Stimulated activated CD8-positive, alpha-beta memory T cell treated with anti-CD3 and anti-CD28 coated beads, Interleukin-2, amount 100 ng/mL, for 48 hours (primary cell): ENCODE results near the gene CRYBG1.

Experiments used
- DNase-seq, 2 donors: peaks; one replicate each; pipeline ENCODE4 v3.0.0-alpha.2; 2020; ENCODE audit warnings: low read depth in 2 of 2

The CRYBG1 gene

GRCh38 chr6:106419900-106420613, 59.5 kb downstream of the CRYBG1 start:
- DNase-seq = no peak

- no peak for DNase-seq
Measured at GRCh38 chr6:106421496-106421895, 61.0 kb downstream of the CRYBG1 start.

GRCh38 chr6:106422534-106422933, 62.0 kb downstream of the CRYBG1 start:
- no peak for DNase-seq

- no peak for DNase-seq
Measured at GRCh38 chr6:106425382-106425781, 64.9 kb downstream of the CRYBG1 start.

- DNase-seq = no peak
Measured at GRCh38 chr6:106426250-106426970, 65.9 kb downstream of the CRYBG1 start.

- no peak for DNase-seq
Measured at GRCh38 chr6:106430466-106430865, 69.9 kb downstream of the CRYBG1 start.

- DNase-seq = no peak
Measured at GRCh38 chr6:106431405-106431804, 70.9 kb downstream of the CRYBG1 start.

- no peak for DNase-seq
Measured at GRCh38 chr6:106431972-106432371, 71.5 kb downstream of the CRYBG1 start.

- DNase-seq = no peak
Measured at GRCh38 chr6:106434530-106434929, 74.0 kb downstream of the CRYBG1 start.

- no peak for DNase-seq
Measured at GRCh38 chr6:106439459-106439858, 78.9 kb downstream of the CRYBG1 start.

GRCh38 chr6:106440546-106440945, 80.0 kb downstream of the CRYBG1 start:
- no peak for DNase-seq

GRCh38 chr6:106442395-106442794, 81.9 kb downstream of the CRYBG1 start:
- no peak for DNase-seq

GRCh38 chr6:106444777-106445507, 84.4 kb downstream of the CRYBG1 start:
- no peak for DNase-seq

GRCh38 chr6:106445508-106445878, 85.0 kb downstream of the CRYBG1 start:
- no peak for DNase-seq

GRCh38 chr6:106446287-106446885, 85.9 kb downstream of the CRYBG1 start:
- no peak for DNase-seq

- no peak for DNase-seq
Measured at GRCh38 chr6:106446983-106447382, 86.5 kb downstream of the CRYBG1 start.

- peak; percentile 1 to 4 for DNase-seq
Measured at GRCh38 chr6:106448000-106448426, 87.5 kb downstream of the CRYBG1 start.

- DNase-seq = no peak
Measured at GRCh38 chr6:106450653-106451052, 90.1 kb downstream of the CRYBG1 start.

GRCh38 chr6:106451439-106451838, 90.9 kb downstream of the CRYBG1 start:
- no peak for DNase-seq

- DNase-seq = no peak
Measured at GRCh38 chr6:106452628-106453027, 92.1 kb downstream of the CRYBG1 start.

GRCh38 chr6:106453756-106454367, 93.3 kb downstream of the CRYBG1 start:
- no peak for DNase-seq

GRCh38 chr6:106456756-106457155, 96.2 kb downstream of the CRYBG1 start:
- no peak for DNase-seq
